Activated naive CD4-positive, alpha-beta T cell treated with anti-CD3 and anti-CD28 coated beads for 36 hours (primary cell): ENCODE measurements around the gene GPBP1L1. TPM values are rescaled to one million over a fixed set of nuclear protein-coding genes. Genes with fewer than 3 reads are reported as not detected.
"Not testable (repeated sequence)": the region's sequence is repeated elsewhere in the genome, so short reads cannot be mapped to it uniquely, and the experiment has no call there.

ENCODE experiments used
- CTCF ChIA-PET: fragments of 350-600 bp; sonication (Branson Sonifier 250); formaldehyde crosslinking; loops from one replicate; lab custom pipeline; 2021; ENCODE audit warnings: antibody characterized with exemption; lab: Charles Lee
- DNase-seq: peaks from one replicate; pipeline ENCODE4 v3.0.0-alpha.2; 2020
- H3K27ac Mint-ChIP-seq: one replicate; pipeline ENCODE4 v1.8.0; 2021; ENCODE audit warnings: mild to moderate bottlenecking, mixed read lengths
- H3K27me3 Mint-ChIP-seq: one replicate; pipeline ENCODE4 v1.8.0; 2021; ENCODE audit warnings: low read depth, mixed read lengths
- H3K36me3 Mint-ChIP-seq: one replicate; pipeline ENCODE4 v1.8.0; 2021; ENCODE audit warnings: low read depth, mixed read lengths
- H3K4me1 Mint-ChIP-seq: one replicate; pipeline ENCODE4 v1.8.0; 2021; ENCODE audit warnings: low read depth, mixed read lengths
- H3K4me3 Mint-ChIP-seq: one replicate; pipeline ENCODE4 v1.8.0; 2021; ENCODE audit warnings: mild to moderate bottlenecking, moderate library complexity, mixed read lengths
- H3K9me3 Mint-ChIP-seq: one replicate; pipeline ENCODE4 v1.8.0; 2021; ENCODE audit warnings: mixed read lengths
- intact Hi-C: fragments of 100-400 bp; cut with micrococcal nuclease; formaldehyde crosslinking; loops from one replicate; pipeline ENCODE4 v1.15.1; 2023
- total RNA-seq, 2 experiments: library from RNA; stranded (reverse); gene quantifications; one replicate each; pipeline ENCODE4 v1.2.3, GENCODE V29; 2021

GPBP1L1 gene
- total RNA-seq, 2 experiments from 2014 or later = 113 to 122 TPM

DNA sequence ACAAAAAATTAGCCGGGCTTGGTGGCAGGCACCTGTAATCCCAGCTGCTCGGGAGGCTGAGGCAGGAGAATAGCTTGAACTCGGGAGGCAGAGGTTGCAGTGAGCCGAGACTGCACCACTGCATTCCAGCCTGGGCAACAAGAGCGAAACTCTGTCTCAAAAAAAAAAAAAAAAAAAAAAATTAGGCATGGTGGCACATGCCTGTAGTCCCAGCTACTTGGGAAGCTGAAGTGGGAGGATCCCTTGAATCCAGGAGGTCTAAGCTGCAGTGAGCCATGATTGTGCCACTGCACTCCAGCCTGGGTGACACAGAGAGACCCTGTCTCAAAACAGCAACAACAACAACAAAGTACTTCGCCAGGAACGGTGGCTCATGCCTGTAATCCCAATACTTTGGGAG is 9.8 kb downstream of the GPBP1L1 start:
- CTCF ChIA-PET = interaction anchor here (0.7 kb wide), 1 partner anchor 183 kb away, joined by 3 read pairs; no protein-coding TSS in a partner anchor
- intact Hi-C loops, H3K9me3 Mint-ChIP-seq, H3K36me3 Mint-ChIP-seq, H3K27me3 Mint-ChIP-seq, H3K27ac Mint-ChIP-seq, DNase-seq, H3K4me3 Mint-ChIP-seq: not testable (repeated sequence)
- H3K4me1 Mint-ChIP-seq = peaks cover 67% of the 10 kb centered on the region

DNA sequence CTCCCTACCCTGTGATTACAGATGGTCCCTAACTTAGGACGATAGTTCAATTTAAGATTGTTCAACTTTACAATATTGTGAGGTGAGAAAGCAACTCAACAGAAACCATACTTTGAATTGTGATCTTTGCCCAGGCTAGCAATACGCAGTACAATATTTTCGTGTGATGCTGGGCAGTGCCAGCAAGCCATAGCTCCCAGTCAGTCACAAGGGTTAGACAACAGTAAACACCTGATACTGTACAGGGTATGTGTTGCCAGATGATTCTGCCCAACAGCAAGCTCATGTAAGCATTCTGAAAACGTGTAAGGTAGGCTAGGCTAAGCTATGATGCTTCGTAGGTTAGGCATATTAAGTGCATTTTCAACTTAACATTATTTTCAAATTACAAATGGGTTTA is 11.9 kb downstream of the GPBP1L1 start:
- intact Hi-C loops = no loop called here
- Mint-ChIP-seq H3K9me3 (no peaks in the 10 kb centered on the region), H3K4me1 (peaks cover 64% of the 10 kb centered on the region), H3K27me3 (no peaks in the 10 kb centered on the region), H3K36me3 (peaks cover 7% of the 10 kb centered on the region), H3K4me3 (no peak overlapping the region), H3K27ac (no peak overlapping the region)
- DNase-seq = no peak
- CTCF ChIA-PET = interaction anchor here (0.5 to 0.9 kb wide), 4 partner anchors 22 to 209 kb away, joined by 3 to 5 read pairs (median 3); no protein-coding TSS in a partner anchor

DNA sequence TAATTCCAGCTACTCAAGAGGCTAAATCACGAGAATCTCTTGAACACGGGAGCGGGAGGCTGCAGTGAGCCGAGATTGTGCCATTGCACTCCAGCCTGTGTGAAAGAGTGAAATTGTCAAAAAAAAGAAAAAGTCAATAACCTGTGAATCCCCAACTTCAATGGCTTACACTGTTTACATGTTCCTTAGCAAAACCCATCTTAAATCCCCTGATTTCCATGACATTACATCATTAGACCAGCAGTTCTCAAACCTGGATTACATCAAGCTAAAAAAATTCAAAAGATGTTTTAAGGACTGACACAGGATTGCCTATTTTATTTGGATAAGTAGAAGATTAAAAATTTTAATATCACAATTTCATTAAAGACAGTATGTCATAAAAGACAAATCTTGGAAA is 12.4 kb downstream of the GPBP1L1 start:
- Mint-ChIP-seq H3K4me3 (no peak overlapping the region), H3K27ac (no peak overlapping the region), H3K4me1 (peaks cover 64% of the 10 kb centered on the region), H3K36me3 (peaks cover 7% of the 10 kb centered on the region), H3K27me3 (no peaks in the 10 kb centered on the region), H3K9me3 (no peaks in the 10 kb centered on the region)
- intact Hi-C loops = no loop called here
- DNase-seq = no peak
- CTCF ChIA-PET = interaction anchor here (0.9 to 1.8 kb wide), 2 partner anchors 18 to 79 kb away, joined by 3 to 9 read pairs; no protein-coding TSS in a partner anchor

DNA sequence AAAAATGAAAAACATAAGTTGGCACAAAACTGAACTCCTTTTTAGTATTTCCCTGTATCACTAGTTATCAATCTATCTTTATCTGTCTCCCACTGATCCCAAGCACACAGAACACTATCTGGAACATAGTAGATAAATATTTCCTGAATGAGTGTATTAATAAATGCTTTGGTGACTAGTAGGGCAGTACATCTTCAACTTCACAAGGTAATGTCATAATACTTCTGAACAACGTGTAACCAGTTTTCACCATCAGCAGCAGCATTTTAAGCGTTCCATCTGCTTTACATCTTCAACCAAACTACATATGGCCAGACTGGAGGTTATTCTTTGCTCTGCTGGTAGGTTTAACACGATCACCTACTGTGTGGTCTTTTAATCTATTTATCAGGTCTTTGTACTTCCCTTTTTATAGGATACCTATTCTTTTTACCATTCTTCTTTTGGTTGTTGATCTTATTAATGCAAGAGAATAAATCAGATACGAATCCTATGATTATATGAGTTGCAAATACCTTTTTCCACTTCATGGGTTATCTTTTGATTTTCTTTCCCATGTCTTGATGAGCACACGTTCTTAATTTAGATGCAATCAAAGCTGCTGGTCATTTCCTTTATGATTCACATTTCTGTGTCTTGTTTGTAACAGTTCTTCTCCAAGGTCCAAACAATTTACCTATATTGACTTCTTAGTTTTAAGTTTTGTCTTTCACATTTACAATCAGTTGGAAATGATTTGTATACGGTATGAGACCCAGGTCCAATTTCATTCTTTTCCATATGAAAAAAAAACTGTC is 16.3 kb downstream of the GPBP1L1 start:
- H3K4me3 Mint-ChIP-seq = no peak overlapping the region
- CTCF ChIA-PET = no interaction called here
- intact Hi-C loops = no loop called here
- no peaks in the 10 kb centered on the region for H3K27me3 Mint-ChIP-seq
- no peak for DNase-seq
- H3K36me3 Mint-ChIP-seq = peaks cover 12% of the 10 kb centered on the region
- no peaks in the 10 kb centered on the region for H3K9me3 Mint-ChIP-seq
- H3K27ac Mint-ChIP-seq = peak overlapping the region; percentile 30
- H3K4me1 Mint-ChIP-seq = peaks cover 57% of the 10 kb centered on the region

DNA sequence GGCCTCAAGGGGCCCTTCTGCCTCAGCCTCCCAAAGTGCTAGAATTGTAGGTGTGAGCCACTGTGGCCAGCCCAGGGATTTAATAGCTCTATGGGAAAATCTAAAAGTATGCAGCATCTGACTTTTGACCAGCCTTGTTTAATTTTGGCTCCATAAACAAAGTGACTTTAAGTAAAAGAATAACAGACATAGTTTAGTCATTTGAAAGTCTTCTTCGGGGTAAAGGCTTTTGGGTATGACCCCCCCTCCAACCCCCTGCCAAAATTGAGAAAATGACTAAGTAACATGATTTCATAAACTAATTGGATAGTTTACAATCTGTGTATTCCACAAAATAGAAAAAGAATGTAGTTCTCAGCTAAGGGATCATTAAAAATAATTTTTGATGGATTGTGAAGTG is 17.0 kb downstream of the GPBP1L1 start:
- Mint-ChIP-seq H3K9me3 (no peaks in the 10 kb centered on the region), H3K27ac (no peak overlapping the region), H3K27me3 (no peaks in the 10 kb centered on the region), H3K4me3 (no peak overlapping the region), H3K4me1 (peaks cover 54% of the 10 kb centered on the region), H3K36me3 (peaks cover 11% of the 10 kb centered on the region)
- intact Hi-C loops = no loop called here
- CTCF ChIA-PET = no interaction called here
- no peak for DNase-seq

DNA sequence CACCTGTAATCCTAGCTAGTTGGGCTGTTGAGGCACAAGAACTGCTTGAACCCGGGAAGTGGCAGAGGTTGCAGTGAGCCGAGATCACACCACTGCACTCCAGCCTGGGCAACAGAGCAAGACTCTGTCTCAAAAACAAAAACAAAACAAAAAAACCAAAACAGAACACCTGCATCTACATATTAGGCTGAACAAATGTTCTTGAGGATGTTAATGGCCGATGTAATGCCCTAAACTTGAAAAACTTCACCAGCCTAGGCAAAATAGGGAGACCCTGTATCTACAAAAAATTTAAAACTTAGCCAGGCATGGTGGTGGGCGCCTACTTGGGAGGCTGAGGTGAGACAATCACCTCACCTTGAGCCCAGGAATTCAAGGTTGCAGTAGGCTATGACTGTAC is 17.8 kb downstream of the GPBP1L1 start:
- Mint-ChIP-seq H3K9me3 (no peaks in the 10 kb centered on the region), H3K4me3 (no peak overlapping the region), H3K4me1 (peaks cover 49% of the 10 kb centered on the region), H3K27ac (no peak overlapping the region), H3K36me3 (peaks cover 10% of the 10 kb centered on the region), H3K27me3 (no peaks in the 10 kb centered on the region)
- intact Hi-C loops = no loop called here
- no peak for DNase-seq
- CTCF ChIA-PET = no interaction called here

DNA sequence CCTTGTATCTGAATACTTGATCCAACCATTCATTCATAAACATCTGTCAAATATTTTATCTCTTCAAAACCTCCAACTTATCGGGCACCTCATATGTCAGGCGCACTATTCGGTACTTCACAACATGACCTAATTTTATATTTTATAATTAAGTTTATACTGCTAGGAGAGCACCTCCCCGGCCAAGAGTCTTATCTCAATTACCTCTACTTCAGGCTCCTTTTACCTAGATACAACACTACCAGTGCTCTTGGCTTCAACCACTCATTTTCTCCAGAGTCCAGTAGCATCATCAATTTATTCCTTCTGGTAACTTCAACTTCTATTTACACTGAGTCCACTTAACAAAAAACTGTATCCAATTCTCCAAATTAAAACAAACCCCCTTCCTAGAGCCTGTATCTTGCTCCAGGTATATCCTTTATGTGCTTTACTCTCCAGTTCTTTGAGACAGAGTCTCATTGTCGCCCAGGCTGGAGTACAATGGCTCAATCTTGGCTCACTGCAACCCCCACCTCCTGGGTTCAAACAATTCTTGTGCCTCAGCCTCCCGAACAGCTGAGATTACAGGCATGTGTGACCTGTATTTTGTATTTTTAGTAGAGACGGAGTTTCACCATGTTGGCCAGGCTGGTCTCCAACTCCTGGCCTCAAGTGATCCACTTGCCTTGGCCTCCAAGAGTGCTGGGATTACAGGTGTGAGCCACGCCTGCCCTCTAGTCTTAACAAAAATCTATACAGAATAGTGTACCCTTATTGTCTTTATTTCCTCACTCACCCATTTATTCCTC is 18.8 kb downstream of the GPBP1L1 start:
- no peak overlapping the region for H3K27ac Mint-ChIP-seq
- no peaks in the 10 kb centered on the region for H3K9me3 Mint-ChIP-seq
- DNase-seq = no peak
- H3K4me3 Mint-ChIP-seq = no peak overlapping the region
- peaks cover 45% of the 10 kb centered on the region for H3K4me1 Mint-ChIP-seq
- CTCF ChIA-PET = no interaction called here
- H3K36me3 Mint-ChIP-seq = peaks cover 6% of the 10 kb centered on the region
- intact Hi-C loops = no loop called here
- H3K27me3 Mint-ChIP-seq = no peaks in the 10 kb centered on the region

DNA sequence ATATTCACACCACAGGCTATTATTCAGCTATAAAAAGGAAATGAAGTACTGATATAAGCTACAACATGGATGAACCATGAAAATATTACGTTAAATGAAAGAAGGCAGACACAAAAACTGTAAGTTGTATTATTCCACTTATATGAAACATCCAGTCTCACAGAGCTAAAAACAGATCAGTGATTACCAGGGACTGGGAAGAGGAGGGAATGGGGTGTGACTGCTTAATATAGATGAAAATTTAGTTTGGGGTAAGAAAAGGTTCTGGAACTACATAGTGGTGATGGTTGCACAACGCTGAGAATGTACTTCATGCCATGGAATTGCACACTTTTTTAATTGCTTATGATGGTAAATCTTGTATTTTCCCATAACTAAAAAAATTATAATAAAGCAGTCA is 19.5 kb downstream of the GPBP1L1 start:
- H3K4me3 Mint-ChIP-seq = no peak overlapping the region
- CTCF ChIA-PET = no interaction called here
- no peak overlapping the region for H3K27ac Mint-ChIP-seq
- peaks cover 43% of the 10 kb centered on the region for H3K4me1 Mint-ChIP-seq
- H3K36me3 Mint-ChIP-seq = peaks cover 6% of the 10 kb centered on the region
- intact Hi-C loops = no loop called here
- no peaks in the 10 kb centered on the region for H3K27me3 Mint-ChIP-seq
- H3K9me3 Mint-ChIP-seq = no peaks in the 10 kb centered on the region
- DNase-seq = no peak

DNA sequence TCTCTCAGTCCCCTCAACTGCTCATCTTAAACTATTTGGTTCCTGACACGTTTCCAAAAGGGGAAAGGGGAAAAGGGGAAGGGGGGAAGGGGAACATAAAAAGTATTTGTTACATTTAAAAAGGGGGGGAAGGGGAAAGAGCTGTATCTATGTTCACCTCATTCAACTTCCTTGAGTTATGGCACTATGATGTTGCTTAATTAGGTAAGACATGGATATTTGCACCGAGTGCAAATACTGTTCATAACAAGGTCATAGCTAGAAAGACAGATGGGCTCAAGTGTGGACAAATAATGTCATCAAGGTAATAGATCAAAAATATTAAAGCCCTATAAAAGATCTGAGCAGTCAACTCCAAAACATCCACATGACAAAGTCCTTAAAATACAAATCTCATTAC is 26.0 kb downstream of the GPBP1L1 start:
- Mint-ChIP-seq H3K27me3 (no peaks in the 10 kb centered on the region), H3K4me3 (no peak overlapping the region), H3K4me1 (peaks cover 9% of the 10 kb centered on the region), H3K36me3 (peaks cover 18% of the 10 kb centered on the region), H3K9me3 (no peaks in the 10 kb centered on the region), H3K27ac (no peak overlapping the region)
- intact Hi-C loops = no loop called here
- DNase-seq = no peak
- CTCF ChIA-PET = no interaction called here

DNA sequence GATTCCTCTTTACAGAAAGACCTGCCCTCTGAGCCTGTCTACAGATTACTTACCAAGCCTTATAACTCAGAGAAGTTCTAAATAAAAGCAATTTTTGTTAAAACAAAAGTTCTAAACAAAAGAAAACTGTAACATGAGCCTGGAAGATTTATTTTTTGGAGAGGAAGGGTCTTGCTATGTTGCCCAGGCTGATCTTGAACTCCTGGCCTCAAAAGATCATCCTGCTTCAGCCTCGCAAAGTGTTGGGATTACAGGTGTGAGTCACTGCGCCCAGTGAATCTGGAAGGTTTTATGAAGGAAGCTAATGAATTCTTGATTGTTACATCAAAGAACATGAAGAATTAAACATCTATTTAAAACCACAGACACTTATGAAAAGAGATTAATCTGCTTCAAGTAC is 27.1 kb downstream of the GPBP1L1 start:
- no peak overlapping the region for H3K4me3 Mint-ChIP-seq
- DNase-seq = no peak

DNA sequence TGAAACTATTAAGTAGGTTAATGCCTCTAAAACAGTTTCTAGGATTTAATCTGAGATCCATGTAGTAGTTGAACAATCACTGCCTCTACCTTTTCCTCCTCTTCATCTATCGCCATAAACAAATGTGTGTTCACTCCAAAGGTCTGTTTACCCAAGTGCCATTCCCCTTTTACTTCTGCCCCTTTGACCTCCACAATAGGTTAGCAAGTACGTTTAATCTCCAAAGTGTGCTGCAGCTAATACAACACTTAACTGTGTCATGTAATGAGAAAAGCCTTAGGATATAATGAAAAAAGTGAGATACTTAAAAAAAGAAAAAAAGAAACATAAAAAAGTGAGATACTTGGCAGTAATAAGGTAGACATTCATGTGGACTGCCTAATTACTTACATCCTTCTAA is 28.2 kb downstream of the GPBP1L1 start:
- intact Hi-C loops = no loop called here
- no peaks in the 10 kb centered on the region for H3K9me3 Mint-ChIP-seq
- H3K36me3 Mint-ChIP-seq = peaks cover 23% of the 10 kb centered on the region
- DNase-seq = no peak
- no peak overlapping the region for H3K27ac Mint-ChIP-seq
- peaks cover 12% of the 10 kb centered on the region for H3K4me1 Mint-ChIP-seq
- CTCF ChIA-PET = no interaction called here
- H3K4me3 Mint-ChIP-seq = no peak overlapping the region
- H3K27me3 Mint-ChIP-seq = no peaks in the 10 kb centered on the region

More for the DNA sequence above, 27.1 kb downstream of the GPBP1L1 start:
- Mint-ChIP-seq H3K4me1 (peaks cover 15% of the 10 kb centered on the region), H3K27ac (no peak overlapping the region), H3K36me3 (peaks cover 23% of the 10 kb centered on the region), H3K9me3 (no peaks in the 10 kb centered on the region), H3K27me3 (no peaks in the 10 kb centered on the region)
- CTCF ChIA-PET = no interaction called here
- intact Hi-C loops = no loop called here

DNA sequence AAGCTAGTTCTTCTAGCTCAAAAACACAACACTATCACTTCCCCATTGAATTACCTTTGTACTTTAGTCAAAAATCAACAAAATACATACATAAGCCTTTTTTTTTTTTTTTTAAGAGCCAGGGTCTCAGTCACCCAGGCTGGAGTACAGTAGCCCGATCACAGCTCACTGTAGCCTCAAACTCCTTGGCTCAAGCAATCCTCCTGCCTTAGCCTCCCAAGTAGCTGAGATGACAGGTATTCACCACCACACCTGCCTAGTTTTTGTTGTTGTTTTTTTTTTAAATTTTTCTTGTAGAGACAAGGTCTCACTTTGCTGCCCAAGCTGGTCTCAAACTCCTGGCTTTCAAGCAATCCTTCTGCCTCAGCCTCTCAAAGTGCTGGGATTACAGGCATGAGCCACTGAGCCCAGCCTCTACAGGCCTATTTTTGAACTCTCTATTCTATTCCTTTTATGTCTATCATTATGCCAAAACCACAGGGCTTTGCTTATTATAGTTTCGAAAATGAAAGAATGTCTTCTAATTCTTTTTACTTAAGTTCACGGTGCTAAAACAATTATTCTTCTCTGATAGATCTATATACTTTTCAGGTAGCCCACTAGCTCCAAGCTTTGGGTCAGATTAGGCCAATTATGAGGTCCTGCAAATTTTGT is 29.6 kb downstream of the GPBP1L1 start:
- Mint-ChIP-seq H3K9me3 (no peaks in the 10 kb centered on the region), H3K4me3 (no peak overlapping the region), H3K36me3 (peaks cover 26% of the 10 kb centered on the region), H3K27ac (no peak overlapping the region), H3K27me3 (no peaks in the 10 kb centered on the region), H3K4me1 (peaks cover 10% of the 10 kb centered on the region)
- no peak for DNase-seq
- intact Hi-C loops = no loop called here
- CTCF ChIA-PET = interaction anchor here (0.6 to 1.3 kb wide), 4 partner anchors 13 to 70 kb away, joined by 3 to 9 read pairs (median 4); no protein-coding TSS in a partner anchor
